ENCODE measurements around the gene CYP20A1.

CYP20A1 gene

DNA sequence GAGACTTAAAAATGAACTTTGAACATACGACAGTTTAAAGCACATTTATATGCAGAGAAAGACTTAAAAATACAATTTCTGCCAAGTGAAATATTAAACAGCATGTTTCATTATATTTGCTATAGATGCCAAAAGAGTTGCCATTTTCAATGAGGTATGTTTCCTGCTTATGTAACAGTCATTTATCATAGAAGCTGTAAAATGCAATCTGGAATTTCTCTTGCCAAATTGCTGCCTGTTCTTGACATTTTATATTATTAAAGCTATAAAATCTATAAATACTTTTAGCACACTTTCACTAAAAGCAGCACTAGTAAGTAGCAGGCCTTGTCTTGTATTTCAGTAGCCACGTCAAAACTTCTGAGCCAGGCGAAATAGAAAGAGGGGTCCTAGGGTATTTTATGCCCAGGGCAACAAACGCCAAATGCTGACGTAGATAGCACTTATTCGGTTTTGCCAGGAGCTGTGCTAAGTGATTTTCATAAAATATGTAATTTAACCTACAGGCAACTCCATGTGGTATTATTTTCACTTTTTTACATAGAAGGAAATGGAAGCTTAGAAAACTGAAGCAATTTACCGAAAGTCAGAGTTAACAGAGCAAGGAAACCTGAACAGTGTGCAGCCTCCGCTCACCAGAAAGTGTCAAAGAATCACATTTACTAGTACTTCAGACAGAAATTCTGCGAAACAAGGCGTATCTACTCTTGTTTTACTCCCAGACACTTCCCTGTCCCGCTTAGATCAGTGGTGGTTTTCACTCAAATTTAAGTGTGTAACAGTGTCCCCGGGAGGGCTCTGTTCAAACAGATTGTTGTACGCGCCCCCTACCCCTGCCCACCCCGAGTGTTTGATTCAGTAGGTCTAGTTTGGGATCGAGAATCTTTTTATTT is 1.2 kb upstream of the CYP20A1 start:
- TF ChIP-seq CTCF (IDR thresholded peaks at IDR 0.05), result no peak

DNA sequence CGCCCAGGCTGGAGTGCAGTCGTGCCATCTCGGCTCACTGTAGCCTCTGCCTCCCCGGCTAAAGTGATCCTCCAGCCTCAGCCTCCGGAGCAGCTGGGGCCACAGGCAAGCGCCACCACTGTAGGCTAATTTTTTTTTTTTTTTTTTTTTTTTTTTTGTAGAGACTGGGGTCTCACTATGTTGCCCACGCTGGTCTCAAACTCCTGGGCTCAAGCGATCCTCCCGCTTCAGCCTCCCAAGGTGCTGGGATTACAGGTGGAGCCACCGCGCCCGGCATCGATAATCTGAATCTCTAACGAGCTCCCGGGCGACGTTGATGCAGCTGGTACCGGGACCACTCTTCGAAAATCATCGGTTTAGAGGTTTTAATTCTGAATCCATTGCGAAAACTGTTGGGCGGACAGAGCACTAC is 520 bp upstream of the CYP20A1 start:
- no peak for TF ChIP-seq CTCF (IDR thresholded peaks at IDR 0.05)

DNA sequence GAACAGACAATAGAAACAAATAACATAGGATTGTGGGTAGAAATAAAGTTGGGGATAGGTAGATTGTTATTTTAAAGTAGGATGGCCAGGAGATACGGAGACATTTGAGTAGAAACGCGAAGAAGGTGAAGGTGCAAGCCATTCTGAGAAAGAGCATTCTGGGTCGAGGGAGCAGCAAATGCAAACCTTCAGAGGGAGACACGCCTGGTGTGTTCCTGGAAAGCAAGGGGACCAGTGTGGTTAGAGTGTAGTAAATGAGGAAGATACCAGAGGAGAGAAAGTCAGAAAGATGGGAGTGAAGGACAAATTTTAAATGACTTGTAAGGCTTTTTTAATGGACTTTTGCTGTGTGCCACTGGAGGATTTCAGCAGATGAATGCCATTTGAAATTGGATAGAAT is 1.7 kb downstream of the CYP20A1 start:
- TF ChIP-seq CTCF (IDR thresholded peaks at IDR 0.05), result no peak

GRCh38 chr2:203242518-203242917 is 3.7 kb downstream of the CYP20A1 start:
- no peak for TF ChIP-seq CTCF (IDR thresholded peaks at IDR 0.05)

GRCh38 chr2:203246646-203247045 is 7.8 kb downstream of the CYP20A1 start:
- TF ChIP-seq CTCF (IDR thresholded peaks at IDR 0.05), result no peak

- TF ChIP-seq CTCF (IDR thresholded peaks at IDR 0.05), result no peak
Measured at GRCh38 chr2:203252818-203253217, 14.0 kb downstream of the CYP20A1 start.

DNA sequence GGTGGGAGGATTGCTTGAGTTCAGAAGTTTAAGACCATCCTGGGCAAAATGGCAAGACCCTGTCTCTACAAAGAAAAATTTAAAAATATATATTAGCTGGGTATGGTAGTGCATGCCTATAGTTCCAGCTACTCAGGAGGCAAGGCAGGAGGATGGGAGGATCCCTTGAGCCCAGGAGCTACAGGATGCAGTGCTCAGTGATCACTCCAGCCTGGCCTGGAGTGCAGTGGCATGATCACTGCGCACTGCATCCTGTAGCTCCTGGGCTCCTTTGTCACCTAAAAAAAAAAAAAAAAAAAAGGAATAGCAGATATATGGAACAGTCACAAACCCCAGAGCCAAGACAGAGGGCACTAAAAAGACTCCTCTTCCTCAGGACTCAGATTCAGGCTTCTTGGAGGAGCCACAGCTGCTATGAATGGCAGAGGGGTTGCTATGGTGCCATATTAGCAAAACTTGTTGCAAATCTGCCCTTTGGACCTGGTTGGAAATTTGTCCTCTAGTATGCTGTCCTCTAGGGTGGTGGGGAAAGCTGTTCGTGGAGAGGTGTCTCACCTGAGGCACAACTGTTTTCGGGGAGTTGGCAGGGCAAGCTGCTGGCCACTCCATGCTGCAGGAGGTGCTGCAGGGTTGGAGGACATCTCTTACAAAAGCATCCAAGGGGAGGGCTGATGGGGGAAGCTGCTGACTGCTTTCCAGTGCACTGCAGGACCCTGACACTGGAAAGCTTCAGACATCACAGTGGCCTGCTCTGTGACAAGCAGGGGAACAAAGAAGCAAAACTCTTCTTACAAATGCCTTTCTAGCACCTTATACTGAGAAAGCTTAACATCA is 22.7 kb downstream of the CYP20A1 start:
- no peak for TF ChIP-seq CTCF (IDR thresholded peaks at IDR 0.05)

Data from LNCAP (cell line).